Measurements from ENCODE around the gene CARD10.

GRCh38 chr22:37462436-37462835 is 56.8 kb downstream of the CARD10 start:
- TF ChIP-seq CTCF (conservative IDR thresholded peaks at IDR 0.05; ENCODE audit: low read depth, low read length) (no peak), EZH2 (IDR thresholded peaks at IDR 0.05; ENCODE audit: borderline replicate concordance, low read depth, low read length, poor library complexity, severe bottlenecking) (no peak)

Measured in A673 (cell line).